ENCODE measurements around the gene TBCK. TPM values are rescaled to one million over a fixed set of nuclear protein-coding genes. Genes with fewer than 3 reads are reported as not detected.

The TBCK gene
- total and polyA plus RNA-seq, 2 of the 13 experiments (the other 11 are each of a cell fraction or from before 2014, with no cell fraction given), result 51.0 to 62.4 TPM

DNA sequence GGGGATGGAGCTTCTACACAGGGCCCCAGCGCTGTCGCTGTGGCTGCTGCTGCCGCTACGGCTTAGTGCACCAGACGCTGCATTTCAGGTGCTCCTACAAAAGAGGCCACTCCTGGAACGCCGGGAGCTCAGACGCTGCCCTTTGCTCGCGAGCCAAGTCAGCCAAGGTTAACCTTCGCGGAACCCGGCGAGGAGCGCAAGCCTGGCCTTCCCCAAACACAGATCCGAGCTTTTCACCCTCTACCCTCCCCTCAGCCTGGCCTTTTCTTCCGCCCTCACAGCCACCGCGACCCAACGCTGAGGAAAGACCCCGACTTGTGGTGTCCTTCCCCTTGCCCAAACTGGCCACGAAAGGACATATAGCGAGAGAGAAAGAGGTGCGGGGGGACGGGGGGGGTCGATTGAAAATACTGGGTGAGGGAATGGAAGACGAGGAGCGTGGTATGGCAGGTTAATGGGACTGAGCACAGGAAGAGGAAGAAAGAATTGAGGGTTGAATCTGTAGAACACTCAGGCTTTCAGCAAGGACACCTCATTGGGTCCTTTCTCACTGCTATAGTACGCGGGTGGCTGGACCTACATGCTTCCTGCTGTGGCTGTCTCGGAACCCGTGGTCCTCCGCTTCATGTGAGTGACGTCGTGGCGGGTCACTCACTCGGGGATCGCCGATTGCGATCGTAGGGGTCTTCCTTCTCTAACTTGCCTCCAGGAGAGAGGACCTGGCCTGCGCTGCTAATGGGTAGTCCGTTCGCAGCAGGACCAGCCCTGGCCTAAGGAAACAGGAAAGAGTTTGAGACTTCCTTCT, at the start of gene TBCK, which contains the start of gene AIMP1 (continued):
- TF ChIP-seq, protein P1, sequence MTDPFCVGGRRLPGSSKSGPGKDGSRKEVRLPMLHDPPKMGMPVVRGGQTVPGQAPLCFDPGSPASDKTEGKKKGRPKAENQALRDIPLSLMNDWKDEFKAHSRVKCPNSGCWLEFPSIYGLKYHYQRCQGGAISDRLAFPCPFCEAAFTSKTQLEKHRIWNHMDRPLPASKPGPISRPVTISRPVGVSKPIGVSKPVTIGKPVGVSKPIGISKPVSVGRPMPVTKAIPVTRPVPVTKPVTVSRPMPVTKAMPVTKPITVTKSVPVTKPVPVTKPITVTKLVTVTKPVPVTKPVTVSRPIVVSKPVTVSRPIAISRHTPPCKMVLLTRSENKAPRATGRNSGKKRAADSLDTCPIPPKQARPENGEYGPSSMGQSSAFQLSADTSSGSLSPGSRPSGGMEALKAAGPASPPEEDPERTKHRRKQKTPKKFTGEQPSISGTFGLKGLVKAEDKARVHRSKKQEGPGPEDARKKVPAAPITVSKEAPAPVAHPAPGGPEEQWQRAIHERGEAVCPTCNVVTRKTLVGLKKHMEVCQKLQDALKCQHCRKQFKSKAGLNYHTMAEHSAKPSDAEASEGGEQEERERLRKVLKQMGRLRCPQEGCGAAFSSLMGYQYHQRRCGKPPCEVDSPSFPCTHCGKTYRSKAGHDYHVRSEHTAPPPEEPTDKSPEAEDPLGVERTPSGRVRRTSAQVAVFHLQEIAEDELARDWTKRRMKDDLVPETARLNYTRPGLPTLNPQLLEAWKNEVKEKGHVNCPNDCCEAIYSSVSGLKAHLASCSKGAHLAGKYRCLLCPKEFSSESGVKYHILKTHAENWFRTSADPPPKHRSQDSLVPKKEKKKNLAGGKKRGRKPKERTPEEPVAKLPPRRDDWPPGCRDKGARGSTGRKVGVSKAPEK (CRISPR knock-in tag; IDR thresholded peaks at IDR 0.05; ENCODE audit: borderline replicate concordance), result no peak; the same call in 1 of the 2 replicates
- no peak for TF ChIP-seq KDM6A (CRISPR knock-in tag; IDR thresholded peaks at IDR 0.05; ENCODE audit: low read depth)
- 0 out of 2 replicates have a peak, but pooled peaks have one; percentile 57 for TF ChIP-seq ATRX (CRISPR knock-in tag; IDR thresholded peaks at IDR 0.05; ENCODE audit: borderline replicate concordance)
- no peak for TF ChIP-seq ARHGAP35 (CRISPR knock-in tag; IDR thresholded peaks at IDR 0.05; ENCODE audit: borderline replicate concordance)
- TF ChIP-seq DBP (CRISPR knock-in tag; IDR thresholded peaks at IDR 0.05; ENCODE audit: not compliant biosample characterization), result no peak
- TF ChIP-seq POLR2AphosphoS2 (IDR thresholded peaks at IDR 0.05; ENCODE audit: low read depth, low read length), result no peak
- no peak for TF ChIP-seq CREB3 (CRISPR knock-in tag; IDR thresholded peaks at IDR 0.05)
- TF ChIP-seq PPARG (CRISPR knock-in tag; conservative IDR thresholded peaks at IDR 0.05), result 0 out of 2 replicates have a peak, but pooled peaks have one; percentile 9
- no peak for TF ChIP-seq HOXA9 (CRISPR knock-in tag; IDR thresholded peaks at IDR 0.05; ENCODE audit: borderline replicate concordance)
- peak; percentile 47 for TF ChIP-seq MYPOP (CRISPR knock-in tag; IDR thresholded peaks at IDR 0.05)
- TF ChIP-seq ZNF543 (CRISPR knock-in tag; IDR thresholded peaks at IDR 0.05), result no peak
- peak; percentile 84; the same call in 1 of the 2 replicates for TF ChIP-seq PCBP1 (IDR thresholded peaks at IDR 0.05; ENCODE audit: borderline replicate concordance, low read depth, low read length)
- no peak for TF ChIP-seq SP1 (IDR thresholded peaks at IDR 0.05)
- no peak; the same call in 1 of the 2 replicates for TF ChIP-seq SP1 (CRISPR knock-in tag; IDR thresholded peaks at IDR 0.05)
- no peak for TF ChIP-seq STAG1 (CRISPR knock-in tag; IDR thresholded peaks at IDR 0.05)
- TF ChIP-seq ZFYVE20 (CRISPR knock-in tag; IDR thresholded peaks at IDR 0.05; ENCODE audit: borderline replicate concordance, low read depth), result no peak; the same call in 1 of the 2 replicates
- peak; percentile 55; the same call in 1 of the 2 replicates for TF ChIP-seq ZNF788 (CRISPR knock-in tag; IDR thresholded peaks at IDR 0.05; ENCODE audit: borderline replicate concordance)
- TF ChIP-seq ATM (IDR thresholded peaks at IDR 0.05; ENCODE audit: borderline replicate concordance), result no peak
- TF ChIP-seq KLF11 (CRISPR knock-in tag; IDR thresholded peaks at IDR 0.05), result peak; percentile 19; the same call in 1 of the 2 replicates
